Psoas muscle (tissue), 8 donors: Measurements from ENCODE around the gene EDIL3. TPM values are rescaled to one million over a fixed set of nuclear protein-coding genes. Genes with fewer than 3 reads are reported as not detected.

Experiments used
- ATAC-seq, 4 donors: fragments of 200-7000 bp; cut with Tn5 transposase; one replicate each; pipeline ENCODE4 v1.9.1; 2020; ENCODE audit warnings: moderate library complexity in 3 of 4, mild to moderate bottlenecking in 2 of 4
- DNase-seq, 2 donors: peaks; one replicate each; pipeline ENCODE4 v3.0.0-alpha.2; 2020
- H3K27ac ChIP-seq: fragments of 200-600 bp; one replicate; pipeline ENCODE4 v1.8.0; 2022
- H3K27me3 ChIP-seq, 3 donors: fragments of 200-600 bp in 1 of 3; one replicate each; pipeline versions ENCODE4 v1.6.1 to v1.8.0; 2013 to 2022; ENCODE audit warnings: low read length in 2 of 3, mild to moderate bottlenecking in 2 of 3, moderate library complexity in 1 of 3; ENCODE audit not compliant: insufficient read depth in 3 of 3
- H3K36me3 ChIP-seq, 2 donors: fragments of 200-600 bp in 1 of 2; one replicate each; pipeline versions ENCODE4 v1.6.1 to v1.8.0; 2013 to 2022; ENCODE audit warnings: low read depth in 1 of 2, mild to moderate bottlenecking in 1 of 2, moderate library complexity in 1 of 2; ENCODE audit not compliant: insufficient read depth in 1 of 2
- H3K4me1 ChIP-seq: fragments of 200-600 bp; one replicate; pipeline ENCODE4 v1.8.0; 2022
- H3K4me3 ChIP-seq: fragments of 200-600 bp; one replicate; pipeline ENCODE4 v1.8.0; 2022; ENCODE audit warnings: mild to moderate bottlenecking
- H3K9me3 ChIP-seq: fragments of 200-600 bp; one replicate; pipeline ENCODE4 v1.8.0; 2022
- WGBS, 3 donors: extraction: QIAGEN DNeasy Blood & Tissue Kit; methylation state at CpG; one replicate each; pipeline versions ENCODE4 v1.1.6 to v1.1.7; 2013; 5-methylcytosine and 5-hydroxymethylcytosine counted together
- intact Hi-C, 2 donors: fragments of 100-400 bp; cut with DNase I; formaldehyde crosslinking; loops; one replicate each; pipeline versions ENCODE4 v1.11.0 to v1.14.2; 2022
- polyA plus RNA-seq, 3 donors: library from polyadenylated mRNA; stranded (reverse); fragments of 200-250 nt; gene quantifications; one replicate each; pipeline ENCODE4 v1.2.3, GENCODE V29; 2013
- total RNA-seq, 4 donors: library from RNA; stranded (reverse); fragmentation: NEBNext Ultra II Directional in 2 of 4; extraction: Animal tissue kit (Norgen Biotek cat#: 25700) in 2 of 4; gene quantifications; one replicate each; pipeline versions ENCODE4 v1.2.1 to v1.2.4, GENCODE V29; 2021 to 2023
- TF ChIP-seq, protein P1 (sequence below): fragments of 200-600 bp; IDR thresholded peaks from one replicate; pipeline ENCODE4 v1.8.0; 2022; ENCODE audit warnings: antibody characterized with exemption
- donor health status: healthy with polysubstance abuse.
- donor health status: DM: no; HTN: no; CAD: no; lungs with moderate emphysema.
- donor health status: Bipolar disorder and iron deficiency.
- donor health status: healthy.
- donor health status: DM: yes; HTN: yes; CAD: no.
- donor health status: DM: no; HTN: no; CAD: no.
- donor health status: DM: no; HTN: no; CAD: no.
- donor health status: DM: yes; HTN: yes; CAD: no.

EDIL3 gene
- total and polyA plus RNA-seq, 7 donors = 0.11 to 0.91 (median 0.34) TPM

DNA sequence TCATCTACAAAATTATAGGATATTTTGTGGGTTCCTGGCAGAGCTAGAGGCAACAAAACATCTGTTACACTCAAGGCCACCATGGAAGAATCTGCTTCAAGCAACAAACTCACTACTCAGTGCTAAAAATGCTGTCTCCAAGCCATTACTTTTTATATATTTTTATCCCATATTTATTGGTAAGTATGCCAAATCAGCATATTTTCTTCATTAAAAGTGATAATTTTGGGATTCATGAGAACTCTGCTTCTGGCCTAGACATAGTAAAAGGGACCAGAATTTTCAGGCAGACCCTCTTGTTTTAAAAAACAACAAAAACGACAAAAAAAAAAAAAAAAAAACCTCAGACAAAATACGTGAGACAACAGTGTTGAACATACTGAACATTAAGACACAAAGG lies 236.0 kb downstream of the EDIL3 start:
- DNase-seq (no peak), ATAC-seq (no peak)
- TF ChIP-seq, protein P1, sequence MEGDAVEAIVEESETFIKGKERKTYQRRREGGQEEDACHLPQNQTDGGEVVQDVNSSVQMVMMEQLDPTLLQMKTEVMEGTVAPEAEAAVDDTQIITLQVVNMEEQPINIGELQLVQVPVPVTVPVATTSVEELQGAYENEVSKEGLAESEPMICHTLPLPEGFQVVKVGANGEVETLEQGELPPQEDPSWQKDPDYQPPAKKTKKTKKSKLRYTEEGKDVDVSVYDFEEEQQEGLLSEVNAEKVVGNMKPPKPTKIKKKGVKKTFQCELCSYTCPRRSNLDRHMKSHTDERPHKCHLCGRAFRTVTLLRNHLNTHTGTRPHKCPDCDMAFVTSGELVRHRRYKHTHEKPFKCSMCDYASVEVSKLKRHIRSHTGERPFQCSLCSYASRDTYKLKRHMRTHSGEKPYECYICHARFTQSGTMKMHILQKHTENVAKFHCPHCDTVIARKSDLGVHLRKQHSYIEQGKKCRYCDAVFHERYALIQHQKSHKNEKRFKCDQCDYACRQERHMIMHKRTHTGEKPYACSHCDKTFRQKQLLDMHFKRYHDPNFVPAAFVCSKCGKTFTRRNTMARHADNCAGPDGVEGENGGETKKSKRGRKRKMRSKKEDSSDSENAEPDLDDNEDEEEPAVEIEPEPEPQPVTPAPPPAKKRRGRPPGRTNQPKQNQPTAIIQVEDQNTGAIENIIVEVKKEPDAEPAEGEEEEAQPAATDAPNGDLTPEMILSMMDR = no peak
- H3K4me1 ChIP-seq = no peaks in the 10 kb centered on the region
- no peak overlapping the region for H3K27ac ChIP-seq
- intact Hi-C loops = no loop called here
- no peak overlapping the region for H3K4me3 ChIP-seq
- no peaks in the 10 kb centered on the region for H3K27me3 ChIP-seq
- no peaks in the 10 kb centered on the region for H3K9me3 ChIP-seq
- 57 to 69% (median 68%) methylated on average over 2 of the region's 2 CpGs for WGBS, 3 donors
- no peaks in the 10 kb centered on the region for H3K36me3 ChIP-seq

DNA sequence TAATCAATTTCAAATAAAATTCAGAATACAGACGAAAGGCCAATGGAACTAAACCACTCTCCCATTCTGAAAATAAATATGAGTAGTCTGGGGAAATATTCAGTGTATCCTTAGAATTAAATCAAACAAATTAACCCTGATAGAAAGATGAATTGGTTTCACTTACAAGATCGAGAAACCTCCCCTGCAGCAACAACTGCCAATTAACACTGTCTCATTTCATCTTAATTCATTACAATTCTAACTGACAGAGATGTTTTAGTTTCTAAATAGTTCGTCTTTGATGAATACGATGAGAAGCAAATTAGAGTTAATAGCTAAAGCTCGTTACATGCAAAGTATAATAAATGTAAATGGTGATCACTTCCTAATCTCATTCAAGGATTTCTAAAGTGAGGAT lies 247.1 kb downstream of the EDIL3 start:
- intact Hi-C loops = no loop called here
- no peaks in the 10 kb centered on the region for H3K27me3 ChIP-seq
- H3K9me3 ChIP-seq = no peaks in the 10 kb centered on the region
- WGBS, 3 donors = 83 to 87% (median 86%) methylated on average over 5 of the region's 5 CpGs
- TF ChIP-seq, protein P1 = no peak
- H3K27ac ChIP-seq = no peak overlapping the region
- ATAC-seq (no peak), DNase-seq (no peak)
- H3K36me3 ChIP-seq = no peaks in the 10 kb centered on the region
- H3K4me1 ChIP-seq = no peaks in the 10 kb centered on the region
- no peak overlapping the region for H3K4me3 ChIP-seq

DNA sequence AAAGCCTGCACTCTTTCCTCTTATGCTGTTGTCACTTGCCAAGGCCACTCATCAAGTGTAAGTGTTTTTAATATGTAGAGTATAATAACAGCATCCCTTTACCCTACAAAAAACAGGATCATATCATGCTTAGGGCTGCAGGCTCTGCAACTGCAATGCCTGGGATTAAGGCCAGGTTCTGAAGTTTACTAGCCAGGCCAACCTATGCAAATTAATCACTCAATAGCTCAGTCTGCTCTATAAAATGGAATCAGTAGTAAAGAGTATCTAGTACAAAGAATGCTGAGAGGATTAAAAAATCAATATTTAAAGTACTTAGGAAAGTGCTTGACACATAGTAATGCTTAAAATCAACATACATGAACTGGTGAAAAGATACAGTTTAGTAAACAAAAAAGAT lies 253.3 kb downstream of the EDIL3 start:
- intact Hi-C loops = no loop called here
- Histone ChIP-seq H3K4me3 (no peak overlapping the region), H3K36me3 (no peaks in the 10 kb centered on the region), H3K4me1 (no peaks in the 10 kb centered on the region), H3K27me3 (no peaks in the 10 kb centered on the region), H3K9me3 (no peaks in the 10 kb centered on the region), H3K27ac (no peak overlapping the region)
- TF ChIP-seq, protein P1 = no peak
- DNase-seq (no peak), ATAC-seq (no peak)

DNA sequence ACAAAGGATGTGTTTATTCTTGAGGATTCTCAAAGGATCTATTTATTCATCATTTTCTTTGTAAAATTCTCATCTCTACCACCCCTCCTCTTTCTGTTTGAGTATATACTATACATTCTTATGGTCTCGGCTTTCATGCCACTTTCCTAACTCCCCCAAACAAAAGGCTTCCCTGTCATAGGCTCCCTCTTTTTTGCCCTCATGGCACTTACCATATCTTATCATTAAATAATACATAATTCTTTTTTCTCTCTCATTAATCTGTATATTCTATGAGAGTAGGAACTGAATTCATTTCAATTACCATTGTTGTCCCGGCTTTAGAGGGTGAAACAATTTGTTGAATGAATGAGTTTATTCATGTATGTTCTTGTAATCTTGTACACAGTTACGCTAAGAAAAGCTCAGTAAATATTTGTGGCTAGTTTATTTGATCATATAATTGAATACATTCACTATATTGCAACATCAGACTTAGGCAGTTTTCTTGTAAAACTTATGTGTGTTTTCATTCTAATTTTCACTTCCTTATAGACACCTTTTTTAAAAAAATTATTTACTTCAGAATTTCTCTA lies 254.6 kb downstream of the EDIL3 start:
- no peak for DNase-seq
- intact Hi-C loops = no loop called here
- TF ChIP-seq, protein P1 = no peak

DNA sequence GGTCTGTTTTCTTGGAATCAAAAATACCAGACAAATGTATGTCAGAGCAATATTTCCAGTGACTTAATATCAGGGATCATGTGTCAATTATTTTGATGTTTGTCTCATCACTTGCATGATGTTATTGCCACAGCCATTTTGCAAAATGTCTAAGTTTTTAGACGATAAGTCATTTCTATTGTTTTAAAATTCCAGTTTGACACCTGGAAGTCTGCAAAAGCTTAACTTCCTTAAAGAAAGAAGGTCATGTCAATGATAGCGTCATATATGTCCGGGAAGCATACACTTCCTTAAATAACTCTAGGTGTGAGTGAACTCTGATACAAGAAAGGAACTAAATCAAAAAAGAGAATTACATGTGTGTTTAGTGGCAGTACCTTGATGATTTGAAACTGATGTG lies 259.5 kb downstream of the EDIL3 start:
- 73 to 79% (median 78%) methylated on average over 3 of the region's 3 CpGs for WGBS, 3 donors
- intact Hi-C loops = no loop called here

More for the DNA sequence above, 254.6 kb downstream of the EDIL3 start:
- Histone ChIP-seq H3K36me3 (no peaks in the 10 kb centered on the region), H3K4me1 (no peaks in the 10 kb centered on the region), H3K27me3 (no peaks in the 10 kb centered on the region), H3K27ac (no peak overlapping the region), H3K4me3 (no peak overlapping the region), H3K9me3 (no peaks in the 10 kb centered on the region)
- 77 to 80% (median 77%) methylated on average over 3 of the region's 3 CpGs for WGBS, 3 donors
- ATAC-seq = no peak

More for the DNA sequence above, 259.5 kb downstream of the EDIL3 start:
- no peaks in the 10 kb centered on the region for H3K27me3 ChIP-seq
- DNase-seq (no peak), ATAC-seq (no peak)
- no peaks in the 10 kb centered on the region for H3K36me3 ChIP-seq
- no peaks in the 10 kb centered on the region for H3K4me1 ChIP-seq
- TF ChIP-seq, protein P1 = no peak
- no peaks in the 10 kb centered on the region for H3K9me3 ChIP-seq
- no peak overlapping the region for H3K4me3 ChIP-seq
- H3K27ac ChIP-seq = no peak overlapping the region
